Measurements from ENCODE around the gene TNIP1.

The TNIP1 gene

DNA sequence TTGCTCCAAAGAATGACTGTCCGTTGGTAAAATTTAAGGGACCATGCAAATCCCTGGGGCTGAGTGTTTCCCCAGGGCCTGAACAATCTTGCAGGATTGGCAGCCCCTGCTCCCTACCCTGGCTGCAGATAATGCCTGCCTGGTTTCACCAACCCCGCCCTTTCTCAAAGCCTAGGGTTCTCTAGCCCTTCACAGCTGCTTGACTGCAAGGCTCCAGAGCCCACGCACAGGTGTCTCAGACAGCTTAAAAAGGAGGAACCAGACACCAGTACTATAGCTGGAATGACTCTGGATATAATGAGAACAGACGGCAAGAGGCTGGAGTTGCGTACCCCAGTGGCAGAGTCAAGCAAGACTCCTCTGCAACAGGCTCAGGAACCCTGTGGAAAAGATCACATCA, 25.2 kb upstream of the TNIP1 start:
- no peak for DNase-seq (ENCODE audit: low read depth)

GRCh38 chr5:151105561-151105960, 24.7 kb upstream of the TNIP1 start:
- no peak for DNase-seq (ENCODE audit: low read depth)

- peak; percentile 92 for DNase-seq (ENCODE audit: low read depth)
Measured at GRCh38 chr5:151104795-151105194, 24.0 kb upstream of the TNIP1 start.

DNA sequence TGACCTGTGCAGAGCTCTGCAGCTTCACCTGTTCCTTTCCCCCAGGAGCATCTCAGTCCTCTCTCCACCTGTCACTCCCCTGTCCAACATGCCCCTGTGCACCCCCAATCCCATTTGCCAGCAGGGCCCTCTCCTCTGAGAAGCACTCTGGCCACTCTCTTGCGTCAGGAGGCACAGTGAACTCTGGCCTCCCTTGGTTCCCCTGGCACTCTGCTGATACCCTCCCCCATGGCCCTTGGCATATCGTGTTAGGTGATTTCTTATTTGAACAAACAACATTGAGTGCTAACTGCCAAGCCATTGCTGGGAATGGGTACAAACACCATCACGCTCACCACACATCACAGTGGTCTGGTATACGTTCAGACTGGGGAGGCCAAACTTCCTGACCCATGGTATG, 20.9 kb upstream of the TNIP1 start:
- DNase-seq (ENCODE audit: low read depth) = no peak

GRCh38 chr5:151101151-151101550, 20.3 kb upstream of the TNIP1 start:
- DNase-seq (ENCODE audit: low read depth) = peak; percentile 43

DNA sequence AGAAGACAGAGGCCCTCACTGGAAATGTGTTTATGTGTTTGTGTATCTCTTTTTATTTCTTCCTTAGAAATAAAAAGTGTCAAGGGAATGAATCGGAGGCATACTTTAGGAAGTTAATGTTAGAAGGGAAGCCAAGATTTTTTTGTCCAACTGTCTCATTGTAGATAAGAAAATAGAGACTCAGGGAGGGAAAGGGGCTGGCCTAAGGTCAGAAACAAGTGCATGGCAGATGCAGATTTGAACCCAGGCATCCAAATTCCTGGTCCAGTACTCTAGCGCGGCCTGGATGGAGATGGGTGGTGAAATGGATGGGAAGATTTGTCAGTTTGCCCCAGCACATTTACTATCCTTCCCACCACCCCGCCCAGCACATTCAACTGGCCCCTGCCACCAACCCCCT, 19.8 kb upstream of the TNIP1 start:
- DNase-seq (ENCODE audit: low read depth) = no peak

GRCh38 chr5:151098768-151099121, 17.9 kb upstream of the TNIP1 start:
- no peak for DNase-seq (ENCODE audit: low read depth)

DNA sequence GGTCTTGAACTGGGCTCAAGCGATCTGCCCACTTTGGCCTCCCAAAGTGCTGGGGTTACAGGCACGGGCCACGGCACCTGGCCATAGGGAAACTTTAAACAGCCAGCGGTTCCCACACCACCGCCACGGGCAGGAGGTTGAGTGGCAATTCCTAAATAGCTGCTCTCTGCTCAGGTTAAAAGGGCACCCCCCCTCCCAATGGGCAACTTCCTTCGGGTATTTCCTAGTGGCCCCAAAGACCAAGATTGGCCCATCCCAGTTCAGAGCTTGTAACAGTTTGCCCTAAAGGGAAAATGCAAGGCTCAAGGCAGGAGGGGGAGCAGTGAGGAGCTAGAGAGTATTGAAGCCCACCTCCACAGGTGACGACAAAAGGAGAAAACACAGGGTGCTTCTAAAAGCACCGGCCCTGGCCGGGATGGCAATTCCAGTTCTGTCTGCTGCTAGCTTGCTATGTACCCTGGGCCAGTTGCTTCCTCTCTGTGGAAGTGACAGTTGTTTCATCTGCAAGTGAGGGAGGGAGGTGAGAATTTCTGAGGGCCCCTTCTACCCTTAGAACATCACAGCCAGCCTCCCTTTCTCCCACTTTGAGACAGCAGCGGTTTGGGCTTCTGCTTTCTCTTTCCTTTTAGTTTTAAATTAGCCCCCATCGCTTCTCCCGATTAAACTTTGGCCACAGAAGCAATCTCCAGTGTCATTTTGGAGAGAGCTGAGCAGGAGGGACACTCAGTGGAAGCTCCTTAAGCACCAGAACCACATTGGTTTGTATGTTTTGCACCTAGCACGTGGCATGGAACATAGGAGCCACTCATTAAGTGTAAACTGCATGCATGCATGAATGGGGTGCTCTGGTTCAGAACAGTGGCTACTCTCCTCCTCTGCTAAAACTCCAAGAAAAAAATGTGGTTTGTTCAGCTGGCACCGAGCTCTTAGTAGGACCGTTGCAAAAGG, 17.3 kb upstream of the TNIP1 start:
- no peak for DNase-seq (ENCODE audit: low read depth)

GRCh38 chr5:151097061-151097460, 16.2 kb upstream of the TNIP1 start:
- no peak for DNase-seq (ENCODE audit: low read depth)

GRCh38 chr5:151096001-151096373, 15.2 kb upstream of the TNIP1 start:
- DNase-seq (ENCODE audit: low read depth) = no peak

- DNase-seq (ENCODE audit: low read depth) = peak; percentile 27
Measured at GRCh38 chr5:151095341-151096000, 14.6 kb upstream of the TNIP1 start.

- DNase-seq (ENCODE audit: low read depth) = peak; percentile 41
Measured at GRCh38 chr5:151094852-151095245, 14.0 kb upstream of the TNIP1 start.

DNA sequence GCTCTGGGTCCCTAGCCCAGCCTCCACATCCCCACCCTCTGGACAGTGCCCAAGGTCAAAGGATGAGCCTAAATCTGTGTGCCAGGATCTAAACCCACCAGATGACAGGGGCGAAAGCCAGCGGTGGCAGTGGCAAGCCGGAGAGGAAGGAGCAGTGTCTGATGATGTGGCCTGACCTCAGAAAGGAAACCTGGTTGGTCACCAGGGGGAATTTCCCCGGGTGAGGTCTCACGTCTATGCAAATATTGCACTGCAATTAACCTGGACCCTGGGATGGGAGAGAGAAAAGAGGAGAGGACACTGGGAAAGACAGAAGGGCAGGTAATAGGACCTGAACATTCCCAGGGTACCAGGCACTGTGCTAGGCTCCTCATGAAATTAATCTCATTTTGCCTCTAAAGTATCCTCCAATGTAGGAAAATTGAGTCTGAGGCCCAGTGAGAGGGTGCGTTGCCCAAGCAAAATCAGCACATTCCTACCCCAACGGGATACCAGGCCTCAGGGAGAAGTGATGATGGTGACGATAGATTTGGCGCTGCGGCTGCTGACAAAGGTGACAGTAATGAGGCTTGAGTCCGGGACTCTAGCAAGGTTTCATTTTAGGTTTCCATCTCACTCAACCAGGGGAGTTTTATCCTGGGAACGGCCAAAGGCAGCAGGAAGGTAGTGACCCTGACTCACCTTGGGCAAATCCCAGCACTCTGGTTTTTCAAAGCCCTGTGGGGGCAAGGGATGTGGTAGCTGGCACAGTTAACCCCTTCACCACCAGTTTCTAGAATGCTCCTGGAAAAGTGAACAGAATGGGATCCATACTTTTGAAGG, 13.4 kb upstream of the TNIP1 start:
- DNase-seq (ENCODE audit: low read depth) = peak; percentile 28

DNA sequence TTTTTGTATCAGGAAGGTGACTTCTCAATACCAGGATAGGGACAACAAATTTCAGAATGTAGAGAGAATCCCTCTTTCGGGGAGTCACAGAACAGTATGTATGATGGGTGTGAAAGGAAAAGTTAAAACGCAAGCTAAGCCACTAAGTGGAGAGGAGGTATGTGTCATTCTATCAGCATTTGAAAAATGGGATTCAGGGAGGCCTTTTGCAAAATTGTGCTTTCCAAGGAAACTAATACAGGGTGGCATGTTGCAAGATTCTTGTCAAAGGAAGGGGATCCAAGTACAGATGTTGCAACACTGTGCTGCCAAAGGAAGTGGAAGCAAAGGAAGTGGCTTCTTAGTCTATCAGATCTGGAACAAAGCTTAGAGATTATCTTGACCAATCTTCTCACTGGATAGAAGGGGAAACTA, 12.6 kb upstream of the TNIP1 start:
- peak; percentile 97 for DNase-seq (ENCODE audit: low read depth)

- peak; percentile 82 for DNase-seq (ENCODE audit: low read depth)
Measured at GRCh38 chr5:151092762-151093161, 11.9 kb upstream of the TNIP1 start.

GRCh38 chr5:151089726-151090125, 8.9 kb upstream of the TNIP1 start:
- no peak for DNase-seq (ENCODE audit: low read depth)

GRCh38 chr5:151088986-151089385, 8.2 kb upstream of the TNIP1 start:
- DNase-seq (ENCODE audit: low read depth) = no peak

DNA sequence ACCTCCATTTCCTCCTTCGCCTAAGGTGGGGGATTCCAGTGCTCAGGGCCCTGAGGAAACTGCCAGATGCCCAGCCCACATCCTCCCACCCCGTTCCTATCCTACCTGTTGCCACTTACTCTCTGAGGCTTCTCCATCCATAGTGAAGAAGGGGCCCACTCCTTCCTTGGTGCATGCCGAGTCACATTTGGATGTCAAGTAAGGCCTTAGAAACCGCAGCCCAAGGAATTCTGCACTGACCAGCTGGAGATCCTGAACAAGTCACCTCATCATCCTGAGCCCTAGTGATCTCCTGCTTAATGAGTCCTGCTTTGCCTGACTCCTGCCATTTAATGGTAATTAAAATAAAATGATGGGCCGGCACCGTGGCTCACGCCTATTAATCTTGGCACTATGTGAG, 6.7 kb upstream of the TNIP1 start:
- no peak for DNase-seq (ENCODE audit: low read depth)

GRCh38 chr5:151086905-151087360, 6.1 kb upstream of the TNIP1 start:
- no peak for DNase-seq (ENCODE audit: low read depth)

DNA sequence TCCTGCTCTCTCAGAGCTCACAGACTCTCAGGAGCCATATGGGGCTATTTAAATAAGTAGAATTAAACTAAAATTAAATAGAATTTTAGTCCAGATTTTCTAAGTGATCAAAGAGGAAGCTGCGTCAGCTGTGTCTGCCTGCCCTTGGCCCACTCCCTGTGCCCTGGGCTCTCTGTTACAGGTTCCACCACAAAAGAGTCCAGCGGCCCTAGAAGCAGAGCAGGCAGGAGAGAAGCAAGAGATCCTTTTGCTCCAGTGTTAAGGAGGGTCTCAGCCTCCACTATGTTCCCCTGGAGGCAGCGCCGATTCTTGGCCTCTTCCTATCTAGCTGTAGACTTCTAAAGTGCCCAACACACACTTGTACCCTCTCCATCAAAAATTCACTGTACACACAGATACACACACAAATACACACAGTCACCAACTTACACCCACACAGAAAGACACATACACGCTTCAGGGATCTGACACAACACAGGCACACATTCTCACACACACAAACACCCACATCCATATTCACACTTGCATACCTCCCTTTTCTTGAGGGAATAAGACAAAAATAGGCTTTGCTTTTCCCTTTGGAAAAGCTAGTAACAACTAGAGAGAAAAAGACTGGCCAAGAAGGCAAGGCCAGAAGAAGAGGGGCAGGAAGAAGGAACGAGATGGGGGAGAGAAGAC, 5.5 kb upstream of the TNIP1 start:
- DNase-seq (ENCODE audit: low read depth) = no peak

- DNase-seq (ENCODE audit: low read depth) = peak; percentile 38
Measured at GRCh38 chr5:151085517-151086041, 4.7 kb upstream of the TNIP1 start.

DNA sequence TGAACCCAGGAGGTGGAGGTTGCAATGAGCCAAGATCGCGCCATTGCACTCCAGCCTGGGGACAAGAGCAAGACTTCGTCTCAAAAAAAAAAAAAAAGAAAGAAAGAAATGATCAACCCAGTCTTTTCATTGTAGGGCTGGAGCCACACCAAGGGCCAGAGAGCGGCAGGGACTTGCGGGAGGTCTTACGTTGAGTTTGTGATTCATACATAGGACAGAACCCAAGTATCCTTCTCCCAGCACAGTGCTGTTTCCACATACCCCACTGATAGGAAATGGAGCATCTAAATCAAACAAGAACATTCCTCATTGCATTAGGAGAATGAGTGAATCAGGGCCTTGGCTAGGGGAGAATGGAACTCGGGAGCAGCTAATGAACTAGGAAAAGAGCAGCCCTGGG, 3.5 kb upstream of the TNIP1 start:
- DNase-seq (ENCODE audit: low read depth) = peak; percentile 76
